Hepatocyte (in vitro differentiated cells): Measurements from ENCODE around the gene CLIP1.
"Not testable (repeated sequence)": the region's sequence is repeated elsewhere in the genome, so short reads cannot be mapped to it uniquely, and the experiment has no call there.

Source experiments
- EZH2 ChIP-seq: fragments of 200-600 bp; sonication (generic); IDR thresholded peaks from 2 replicates; pipeline ENCODE4 v1.6.1; 2016; ENCODE audit warnings: antibody characterized with exemption, mild to moderate bottlenecking, borderline replicate concordance
- EZH2phosphoT487 ChIP-seq: fragments of 200-600 bp; sonication (generic); IDR thresholded peaks from one replicate; pipeline ENCODE4 v1.6.1; 2018; ENCODE audit warnings: antibody characterized with exemption, mild to moderate bottlenecking, low read depth, moderate library complexity; ENCODE audit not compliant: unreplicated experiment, severe bottlenecking
- TF ChIP-seq, protein P1 (sequence below): fragments of 200-600 bp; sonication (generic); IDR thresholded peaks from 2 replicates; pipeline ENCODE4 v1.5.1; 2016; ENCODE audit warnings: antibody characterized with exemption, mild to moderate bottlenecking; ENCODE audit not compliant: poor library complexity

DNA sequence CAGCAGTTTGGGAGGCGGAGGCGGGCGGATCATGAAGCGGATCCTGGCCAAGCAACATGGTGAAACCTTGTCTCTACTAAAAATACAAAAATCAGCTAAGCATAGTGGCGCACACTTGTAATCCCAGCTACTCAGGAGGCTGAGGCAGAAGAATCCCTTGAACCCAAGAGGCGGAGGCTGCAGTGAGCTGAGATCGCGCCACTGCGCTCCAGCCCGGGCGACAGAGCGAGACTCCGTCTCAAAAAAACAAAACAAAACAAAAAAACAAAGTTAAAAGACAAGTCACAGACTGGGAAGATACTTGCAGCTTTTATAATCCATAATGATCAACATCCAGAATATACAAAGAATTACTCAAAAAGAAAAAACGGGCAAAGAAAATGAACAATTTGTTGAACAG lies 161.7 kb downstream of the CLIP1 start:
- TF ChIP-seq, protein P1, sequence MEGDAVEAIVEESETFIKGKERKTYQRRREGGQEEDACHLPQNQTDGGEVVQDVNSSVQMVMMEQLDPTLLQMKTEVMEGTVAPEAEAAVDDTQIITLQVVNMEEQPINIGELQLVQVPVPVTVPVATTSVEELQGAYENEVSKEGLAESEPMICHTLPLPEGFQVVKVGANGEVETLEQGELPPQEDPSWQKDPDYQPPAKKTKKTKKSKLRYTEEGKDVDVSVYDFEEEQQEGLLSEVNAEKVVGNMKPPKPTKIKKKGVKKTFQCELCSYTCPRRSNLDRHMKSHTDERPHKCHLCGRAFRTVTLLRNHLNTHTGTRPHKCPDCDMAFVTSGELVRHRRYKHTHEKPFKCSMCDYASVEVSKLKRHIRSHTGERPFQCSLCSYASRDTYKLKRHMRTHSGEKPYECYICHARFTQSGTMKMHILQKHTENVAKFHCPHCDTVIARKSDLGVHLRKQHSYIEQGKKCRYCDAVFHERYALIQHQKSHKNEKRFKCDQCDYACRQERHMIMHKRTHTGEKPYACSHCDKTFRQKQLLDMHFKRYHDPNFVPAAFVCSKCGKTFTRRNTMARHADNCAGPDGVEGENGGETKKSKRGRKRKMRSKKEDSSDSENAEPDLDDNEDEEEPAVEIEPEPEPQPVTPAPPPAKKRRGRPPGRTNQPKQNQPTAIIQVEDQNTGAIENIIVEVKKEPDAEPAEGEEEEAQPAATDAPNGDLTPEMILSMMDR, result not testable (repeated sequence)
- not testable (repeated sequence) for TF ChIP-seq EZH2, EZH2phosphoT487
